Measurements from ENCODE around the gene LCE1A. TPM values are rescaled to one million over a fixed set of nuclear protein-coding genes. Genes with fewer than 3 reads are reported as not detected.

The LCE1A gene
- total RNA-seq, result not detected

GRCh38 chr1:152827173-152827572, at the start of gene LCE1A:
Gene LCE1A (plus strand): TSS chr1:152827473. CDS start chr1:152827473, 0 bp downstream.
- H3K27me3 Mint-ChIP-seq, result peaks cover 27% of the 10 kb centered on the region

GRCh38 chr1:152777510-152778137, 49.6 kb upstream of the LCE1A start:
- H3K9me3 Mint-ChIP-seq, result no peaks in the 10 kb centered on the region
- no peaks in the 10 kb centered on the region for H3K36me3 Mint-ChIP-seq
- H3K4me1 Mint-ChIP-seq (ENCODE audit: low read depth), result no peaks in the 10 kb centered on the region
- intact Hi-C loops (cut with micrococcal nuclease), result no loop called here
- DNase-seq, result peak; percentile 14
- peaks cover 22% of the 10 kb centered on the region for H3K27me3 Mint-ChIP-seq
- ChIA-PET POLR2A (no interaction called here), CTCF (interaction anchor here (0.6 to 1.0 kb wide), 2 partner anchors 13 to 310 kb away, joined by 3 to 4 read pairs; no protein-coding TSS in a partner anchor)
- no peak overlapping the region for H3K4me3 Mint-ChIP-seq
- H3K27ac Mint-ChIP-seq, result no peak overlapping the region

More at GRCh38 chr1:152827173-152827572, at the start of gene LCE1A:
- POLR2A ChIA-PET, result no interaction called here
- no peak for DNase-seq
- Mint-ChIP-seq H3K9me3 (no peaks in the 10 kb centered on the region), H3K4me1 (ENCODE audit: low read depth) (no peaks in the 10 kb centered on the region), H3K27ac (no peak within 1 kb of the TSS), H3K4me3 (no peak within 1 kb of the TSS), H3K36me3 (no peaks in the 10 kb centered on the region)
- intact Hi-C loops (cut with micrococcal nuclease), result no loop called here
- CTCF ChIA-PET, result interaction anchor here (0.8 kb wide), 1 partner anchor 43 kb away, joined by 3 read pairs; no protein-coding TSS in a partner anchor

GRCh38 chr1:152783095-152783494, 44.2 kb upstream of the LCE1A start:
- DNase-seq, result no peak

DNA sequence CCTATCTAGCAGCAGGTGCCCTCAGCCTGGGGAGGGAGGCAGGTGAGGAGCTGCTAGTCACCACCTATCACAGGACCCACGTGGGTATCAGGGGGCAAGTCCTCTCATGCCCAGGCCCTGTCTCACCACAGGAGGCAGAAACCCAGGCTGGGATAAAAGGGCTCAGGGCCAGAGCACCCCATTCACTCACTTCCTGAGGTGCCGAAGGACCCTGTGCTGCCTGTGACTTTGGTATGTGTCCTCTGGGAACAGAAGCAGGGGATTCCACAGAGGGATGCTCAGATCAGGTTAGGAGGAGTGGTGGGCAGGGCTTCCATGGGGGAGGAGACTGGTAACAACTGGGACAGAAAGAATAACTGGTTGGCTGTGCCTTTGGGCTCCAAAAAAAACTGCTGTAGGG, 41.2 kb upstream of the LCE1A start, which contains the start of gene LCE1E:
TSS of gene LCE1E (plus strand) at position 181 of the 400 bp plus-strand sequence. CDS start 1,043 bp downstream, outside the sequence.
- H3K4me3 Mint-ChIP-seq, result no peak within 1 kb of the TSS
- H3K36me3 Mint-ChIP-seq, result no peaks in the 10 kb centered on the region
- no peak for DNase-seq
- intact Hi-C loops (cut with micrococcal nuclease), result no loop called here
- no peak within 1 kb of the TSS for H3K27ac Mint-ChIP-seq
- peaks cover 42% of the 10 kb centered on the region for H3K27me3 Mint-ChIP-seq
- no peaks in the 10 kb centered on the region for H3K9me3 Mint-ChIP-seq
- CTCF ChIA-PET, result no interaction called here
- POLR2A ChIA-PET, result no interaction called here
- no peaks in the 10 kb centered on the region for H3K4me1 Mint-ChIP-seq (ENCODE audit: low read depth)

More at GRCh38 chr1:152783095-152783494, 44.2 kb upstream of the LCE1A start:
- CTCF ChIA-PET, result no interaction called here
- no peaks in the 10 kb centered on the region for H3K36me3 Mint-ChIP-seq
- H3K27me3 Mint-ChIP-seq, result peaks cover 36% of the 10 kb centered on the region
- no peaks in the 10 kb centered on the region for H3K9me3 Mint-ChIP-seq
- intact Hi-C loops (cut with micrococcal nuclease), result no loop called here
- H3K4me3 Mint-ChIP-seq, result no peak overlapping the region
- H3K4me1 Mint-ChIP-seq (ENCODE audit: low read depth), result no peaks in the 10 kb centered on the region
- H3K27ac Mint-ChIP-seq, result no peak overlapping the region
- POLR2A ChIA-PET, result no interaction called here

GRCh38 chr1:152795686-152796085, 31.6 kb upstream of the LCE1A start:
- Mint-ChIP-seq H3K27ac (no peak overlapping the region), H3K4me3 (no peak overlapping the region), H3K36me3 (no peaks in the 10 kb centered on the region), H3K27me3 (peaks cover 14% of the 10 kb centered on the region), H3K9me3 (no peaks in the 10 kb centered on the region), H3K4me1 (ENCODE audit: low read depth) (no peaks in the 10 kb centered on the region)
- DNase-seq, result no peak
- POLR2A ChIA-PET, result no interaction called here
- intact Hi-C loops (cut with micrococcal nuclease), result no loop called here
- CTCF ChIA-PET, result no interaction called here

- no peak within 1 kb of the TSS for H3K27ac Mint-ChIP-seq
- no peak within 1 kb of the TSS for H3K4me3 Mint-ChIP-seq
- no peak for DNase-seq
- ChIA-PET POLR2A (no interaction called here), CTCF (no interaction called here)
- H3K27me3 Mint-ChIP-seq, result peaks cover 16% of the 10 kb centered on the region
- no peaks in the 10 kb centered on the region for H3K9me3 Mint-ChIP-seq
- no peaks in the 10 kb centered on the region for H3K36me3 Mint-ChIP-seq
- intact Hi-C loops (cut with micrococcal nuclease), result no loop called here
- H3K4me1 Mint-ChIP-seq (ENCODE audit: low read depth), result no peaks in the 10 kb centered on the region
Observed at GRCh38 chr1:152796421-152796820, 30.9 kb upstream of the LCE1A start, which contains the start of gene LCE1D. Gene LCE1D (plus strand): TSS chr1:152796721. CDS start chr1:152797795, 1,074 bp downstream.

DNA sequence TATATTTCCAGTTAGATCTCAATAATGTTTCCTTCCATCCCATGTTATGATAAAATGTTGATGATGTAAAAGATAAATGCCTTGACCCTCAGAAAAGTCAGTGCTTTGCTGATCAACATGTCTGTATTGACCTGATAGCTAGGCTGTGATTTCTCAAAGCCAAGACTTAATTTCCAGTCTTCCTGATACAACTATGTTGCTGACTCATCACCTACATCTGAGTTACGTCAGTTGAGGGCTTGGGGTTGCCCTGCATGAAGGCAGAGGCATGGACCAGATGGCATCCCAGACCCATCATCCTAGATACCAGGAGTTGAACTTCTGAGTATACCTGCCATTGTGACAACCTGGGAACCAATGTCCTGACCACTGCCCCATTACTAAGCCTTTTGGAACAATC, 25.9 kb upstream of the LCE1A start:
- DNase-seq, result no peak
- ChIA-PET CTCF (no interaction called here), POLR2A (no interaction called here)
- H3K4me1 Mint-ChIP-seq (ENCODE audit: low read depth), result no peaks in the 10 kb centered on the region
- no peaks in the 10 kb centered on the region for H3K36me3 Mint-ChIP-seq
- intact Hi-C loops (cut with micrococcal nuclease), result no loop called here
- no peak overlapping the region for H3K4me3 Mint-ChIP-seq
- no peak overlapping the region for H3K27ac Mint-ChIP-seq
- H3K27me3 Mint-ChIP-seq, result peaks cover 34% of the 10 kb centered on the region
- no peaks in the 10 kb centered on the region for H3K9me3 Mint-ChIP-seq

DNA sequence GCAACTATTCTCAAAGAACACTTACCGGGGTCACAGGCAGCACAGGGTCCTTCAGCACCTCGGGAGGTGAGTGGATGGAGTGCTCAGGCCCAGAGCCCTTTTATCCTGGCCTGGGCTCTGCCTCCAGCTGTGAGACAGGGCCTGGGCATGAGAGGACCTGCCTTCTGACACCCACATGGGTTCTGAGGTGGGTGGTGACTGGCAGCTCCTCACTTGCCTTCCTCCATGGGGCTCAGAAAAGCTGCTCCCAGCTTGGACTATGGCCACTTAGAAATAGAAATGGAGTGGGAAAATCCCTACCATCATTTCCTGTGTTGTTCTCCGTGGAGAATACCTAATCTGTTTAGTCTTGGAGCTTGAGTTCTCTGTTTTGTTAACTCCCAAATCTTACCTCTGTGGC, 20.7 kb upstream of the LCE1A start, which contains the start of gene LCE1C:
TSS of gene LCE1C (minus strand) at position 76 of the 400 bp plus-strand sequence. CDS start 1,173 bp downstream, outside the sequence.
- intact Hi-C loops (cut with micrococcal nuclease), result no loop called here
- Mint-ChIP-seq H3K4me1 (ENCODE audit: low read depth) (no peaks in the 10 kb centered on the region), H3K9me3 (no peaks in the 10 kb centered on the region), H3K36me3 (no peaks in the 10 kb centered on the region), H3K27me3 (peaks cover 24% of the 10 kb centered on the region), H3K27ac (no peak within 1 kb of the TSS), H3K4me3 (no peak within 1 kb of the TSS)
- ChIA-PET POLR2A (no interaction called here), CTCF (no interaction called here)
- no peak for DNase-seq

GRCh38 chr1:152811050-152811449, 16.2 kb upstream of the LCE1A start:
- Mint-ChIP-seq H3K9me3 (no peaks in the 10 kb centered on the region), H3K4me3 (no peak overlapping the region), H3K36me3 (no peaks in the 10 kb centered on the region), H3K27ac (no peak overlapping the region), H3K27me3 (peaks cover 7% of the 10 kb centered on the region), H3K4me1 (ENCODE audit: low read depth) (no peaks in the 10 kb centered on the region)
- intact Hi-C loops (cut with micrococcal nuclease), result no loop called here
- CTCF ChIA-PET, result no interaction called here
- POLR2A ChIA-PET, result no interaction called here
- DNase-seq, result no peak

GRCh38 chr1:152811671-152812070, 15.6 kb upstream of the LCE1A start, which contains the start of gene LCE1B:
Gene LCE1B (plus strand): TSS chr1:152811971. CDS start chr1:152812447, 476 bp downstream.
- H3K4me1 Mint-ChIP-seq (ENCODE audit: low read depth), result no peaks in the 10 kb centered on the region
- peaks cover 7% of the 10 kb centered on the region for H3K27me3 Mint-ChIP-seq
- CTCF ChIA-PET, result no interaction called here
- no peak within 1 kb of the TSS for H3K4me3 Mint-ChIP-seq
- intact Hi-C loops (cut with micrococcal nuclease), result no loop called here
- DNase-seq, result no peak
- POLR2A ChIA-PET, result no interaction called here
- no peak within 1 kb of the TSS for H3K27ac Mint-ChIP-seq
- H3K36me3 Mint-ChIP-seq, result no peaks in the 10 kb centered on the region
- H3K9me3 Mint-ChIP-seq, result no peaks in the 10 kb centered on the region

DNA sequence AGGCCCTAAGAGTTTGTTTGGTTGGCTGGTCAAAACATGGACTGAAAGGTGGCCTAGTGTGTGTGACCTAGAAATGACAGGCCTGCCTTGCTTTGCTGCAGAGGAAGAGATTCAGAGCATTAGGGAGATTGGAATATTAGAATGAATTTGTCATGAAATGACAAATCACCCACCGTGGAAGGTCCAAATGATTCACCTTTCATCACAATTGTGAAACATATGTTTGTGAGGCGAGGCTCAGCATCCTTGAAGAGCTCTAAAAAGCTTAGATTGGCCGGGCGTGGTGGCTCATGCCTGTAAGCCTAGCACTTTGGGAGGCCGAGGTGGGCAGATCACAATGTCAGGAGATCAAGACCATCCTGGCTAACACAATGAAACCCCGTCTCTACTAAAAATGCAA, 10.0 kb upstream of the LCE1A start:
- H3K27me3 Mint-ChIP-seq, result no peaks in the 10 kb centered on the region
- no peaks in the 10 kb centered on the region for H3K4me1 Mint-ChIP-seq (ENCODE audit: low read depth)
- ChIA-PET CTCF (no interaction called here), POLR2A (no interaction called here)
- no peak overlapping the region for H3K27ac Mint-ChIP-seq
- DNase-seq, result no peak
- intact Hi-C loops (cut with micrococcal nuclease), result no loop called here
- no peak overlapping the region for H3K4me3 Mint-ChIP-seq
- no peaks in the 10 kb centered on the region for H3K36me3 Mint-ChIP-seq
- H3K9me3 Mint-ChIP-seq, result no peaks in the 10 kb centered on the region

DNA sequence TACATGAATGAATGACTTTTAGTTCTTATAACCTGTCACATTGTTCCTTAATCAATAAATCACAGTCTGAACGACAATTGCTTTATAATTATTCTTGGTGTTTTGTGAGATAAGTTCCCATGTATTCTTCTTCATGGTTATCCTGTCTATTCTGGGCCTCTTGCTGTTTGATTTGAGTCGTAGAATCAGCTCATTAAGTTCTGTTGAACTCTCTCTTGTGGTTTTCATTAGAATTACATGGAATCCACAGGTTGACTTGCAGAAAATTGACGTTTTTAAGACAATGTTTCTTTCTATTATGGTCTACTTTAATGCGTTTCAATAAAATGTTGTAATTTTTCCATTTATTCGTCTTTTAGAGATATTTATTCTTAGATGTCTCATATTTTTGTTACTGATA, 4.0 kb upstream of the LCE1A start:
- Mint-ChIP-seq H3K27me3 (peaks cover 14% of the 10 kb centered on the region), H3K27ac (no peak overlapping the region), H3K4me3 (no peak overlapping the region), H3K4me1 (ENCODE audit: low read depth) (no peaks in the 10 kb centered on the region), H3K36me3 (no peaks in the 10 kb centered on the region), H3K9me3 (no peaks in the 10 kb centered on the region)
- intact Hi-C loops (cut with micrococcal nuclease), result no loop called here
- no peak for DNase-seq
- CTCF ChIA-PET, result no interaction called here
- POLR2A ChIA-PET, result no interaction called here

DNA sequence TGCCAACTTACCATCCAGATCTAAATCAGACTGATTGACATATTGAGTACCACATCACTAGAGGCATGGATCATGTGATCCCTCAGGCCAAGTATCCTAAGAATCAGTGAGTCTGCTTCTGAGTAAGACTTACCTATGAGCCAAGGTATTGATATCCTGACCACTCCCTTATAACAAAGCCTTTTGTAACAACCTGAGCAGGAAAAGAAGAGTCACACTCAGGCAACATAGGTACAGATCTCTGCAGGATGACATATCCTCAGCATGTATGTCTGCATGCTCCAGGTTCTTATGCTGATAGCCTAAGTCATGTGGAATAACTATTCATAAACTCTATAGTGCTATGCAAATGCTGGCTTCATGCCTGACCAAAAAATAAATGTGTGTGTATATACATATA, 2.3 kb upstream of the LCE1A start:
- intact Hi-C loops (cut with micrococcal nuclease), result no loop called here
- Mint-ChIP-seq H3K9me3 (no peaks in the 10 kb centered on the region), H3K4me1 (ENCODE audit: low read depth) (no peaks in the 10 kb centered on the region), H3K4me3 (no peak overlapping the region), H3K27me3 (peaks cover 23% of the 10 kb centered on the region), H3K27ac (no peak overlapping the region), H3K36me3 (no peaks in the 10 kb centered on the region)
- DNase-seq, result no peak
- CTCF ChIA-PET, result no interaction called here
- POLR2A ChIA-PET, result no interaction called here
